ELR (cell line): ENCODE data around the gene TALDO1.

Source experiments
- DNase-seq: peaks from one replicate; pipeline ENCODE4 v3.0.0-alpha.2; 2015; ENCODE audit warnings: low read depth

The TALDO1 gene

DNA sequence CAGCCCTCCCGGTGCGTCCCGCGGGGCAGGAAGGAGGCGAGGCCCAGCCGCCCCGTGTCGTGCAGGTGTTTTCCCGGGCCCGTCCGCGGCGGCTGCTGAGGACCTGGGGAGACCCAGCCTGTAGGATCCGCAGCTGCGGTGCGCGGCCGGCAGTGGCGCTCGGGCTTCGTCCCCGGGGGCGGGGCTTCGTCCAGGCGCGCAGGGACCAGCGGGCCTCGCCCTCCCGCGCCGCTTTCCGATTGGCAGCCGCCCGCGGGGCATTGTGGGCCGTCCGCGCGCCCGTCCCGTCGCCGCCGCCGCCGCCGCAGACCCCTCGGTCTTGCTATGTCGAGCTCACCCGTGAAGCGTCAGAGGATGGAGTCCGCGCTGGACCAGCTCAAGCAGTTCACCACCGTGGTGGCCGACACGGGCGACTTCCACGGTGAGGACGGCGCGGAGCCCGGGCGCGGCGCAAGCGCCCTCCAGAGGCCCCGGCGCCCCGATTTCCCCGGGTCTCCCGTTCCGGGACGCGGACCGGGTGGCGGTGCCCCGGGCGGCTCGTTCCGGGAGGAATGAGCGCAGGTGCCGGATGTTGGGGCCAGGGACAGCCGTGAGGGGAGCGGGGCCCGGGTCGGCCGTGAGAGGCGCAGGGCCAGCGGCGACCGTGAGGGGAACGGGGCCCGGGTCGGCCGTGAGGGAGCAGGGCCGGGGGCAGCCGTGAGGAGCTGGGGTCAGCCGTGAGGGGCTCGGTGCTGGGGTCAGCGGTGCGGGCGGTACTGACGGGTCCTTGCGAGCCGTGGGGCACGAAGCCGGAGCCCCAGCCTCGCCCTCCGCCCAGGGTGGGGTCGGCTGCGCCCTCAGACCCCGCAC, at the start of gene TALDO1:
TSS of gene TALDO1 (plus strand) at position 307 of the 849 bp plus-strand sequence. CDS start at position 325, 18 bp downstream.
- peak; percentile 90 for DNase-seq

DNA sequence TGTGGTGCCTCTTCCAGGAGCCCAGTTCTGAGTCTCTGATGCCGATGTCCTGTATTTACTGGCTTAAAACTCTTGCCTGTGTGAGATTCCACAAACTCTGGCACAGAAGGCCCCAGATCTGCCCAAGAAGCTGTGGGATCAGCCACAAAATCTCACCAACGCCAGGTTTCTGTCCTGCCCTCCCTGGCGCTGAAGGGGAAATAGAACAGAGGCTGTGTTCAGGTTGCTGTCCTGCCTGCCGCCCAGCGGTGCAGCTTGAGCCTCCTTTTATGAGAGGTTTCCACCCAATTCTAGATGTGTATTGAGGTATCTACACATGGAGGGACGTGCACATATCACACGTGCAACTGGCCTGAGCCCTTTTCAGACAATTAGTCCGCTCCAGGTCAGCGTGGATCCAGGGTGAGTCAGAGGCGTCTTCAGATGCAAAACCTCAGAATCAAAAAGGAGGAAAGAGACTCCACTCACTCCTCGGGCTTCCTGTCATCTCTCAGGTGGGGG, 49.4 kb upstream of the TALDO1 start:
- peak; percentile 88 for DNase-seq

DNA sequence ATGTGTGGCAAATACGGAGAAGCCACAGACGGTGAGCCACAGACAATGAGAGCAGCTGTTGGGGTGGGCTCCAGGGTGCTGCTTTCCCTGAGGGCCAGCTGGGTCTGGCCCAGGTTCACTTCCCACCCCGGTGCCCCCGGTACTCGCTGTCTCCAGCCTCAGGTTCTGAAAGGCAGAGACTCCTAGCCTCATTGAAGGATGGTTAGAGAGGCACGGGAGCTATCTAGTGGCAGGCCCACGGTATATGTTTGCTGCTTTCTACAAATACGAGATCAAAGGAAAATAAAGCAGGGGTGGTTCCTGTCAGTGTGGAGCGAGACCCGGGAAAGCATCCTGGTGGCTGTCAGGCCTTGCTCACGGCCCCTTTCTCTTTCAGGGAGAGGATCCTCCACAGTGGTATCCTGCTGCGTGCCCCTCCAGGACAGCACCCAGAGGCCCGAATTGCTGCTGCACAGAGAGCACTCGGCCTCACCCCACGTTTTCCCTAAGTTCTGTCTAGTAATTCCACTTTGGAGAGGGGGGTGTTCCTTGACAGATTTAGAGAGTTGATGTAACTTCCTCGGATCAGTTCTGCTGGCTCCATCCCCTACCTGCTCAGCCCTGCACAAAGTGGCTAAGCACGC, 48.7 kb upstream of the TALDO1 start:
- no peak for DNase-seq

DNA sequence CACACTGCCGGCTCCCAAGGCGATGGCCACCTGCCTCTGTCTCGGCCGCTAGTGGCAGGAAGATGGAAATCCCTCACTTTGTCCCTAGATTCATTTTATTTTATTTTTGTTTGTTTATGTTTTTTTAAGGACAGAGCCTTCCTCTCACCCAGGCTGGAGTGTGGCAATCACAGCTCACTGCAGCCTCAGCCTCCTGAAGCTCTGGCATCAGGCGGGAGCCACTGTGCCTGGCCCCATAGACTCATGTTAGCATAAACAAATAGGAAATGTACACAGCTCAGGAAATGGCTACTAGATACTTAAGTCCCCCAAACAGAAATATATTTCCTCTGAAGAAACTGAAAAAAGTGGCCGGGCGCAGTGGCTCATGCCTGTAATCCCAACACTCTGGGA, 48.2 kb upstream of the TALDO1 start:
- no peak for DNase-seq

DNA sequence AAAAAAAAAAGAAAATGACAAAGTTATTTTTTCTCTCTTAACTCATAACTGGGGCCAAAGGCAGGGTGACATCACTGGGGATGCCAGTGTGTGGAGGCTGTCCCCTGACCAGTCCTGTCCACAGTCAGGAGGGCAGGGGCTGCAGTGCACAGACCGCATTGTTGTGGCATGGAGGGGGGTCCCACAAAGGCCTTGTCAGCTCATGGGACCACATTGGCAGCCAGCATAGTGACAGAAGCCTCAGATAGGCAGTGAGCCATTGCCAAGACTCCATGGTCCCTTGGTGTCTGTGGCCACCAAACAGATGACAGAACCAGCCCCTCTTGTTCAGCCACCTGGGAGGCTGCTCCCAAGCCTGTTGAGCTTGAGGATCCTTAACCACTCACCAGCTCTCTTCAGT, 47.5 kb upstream of the TALDO1 start:
- no peak for DNase-seq

DNA sequence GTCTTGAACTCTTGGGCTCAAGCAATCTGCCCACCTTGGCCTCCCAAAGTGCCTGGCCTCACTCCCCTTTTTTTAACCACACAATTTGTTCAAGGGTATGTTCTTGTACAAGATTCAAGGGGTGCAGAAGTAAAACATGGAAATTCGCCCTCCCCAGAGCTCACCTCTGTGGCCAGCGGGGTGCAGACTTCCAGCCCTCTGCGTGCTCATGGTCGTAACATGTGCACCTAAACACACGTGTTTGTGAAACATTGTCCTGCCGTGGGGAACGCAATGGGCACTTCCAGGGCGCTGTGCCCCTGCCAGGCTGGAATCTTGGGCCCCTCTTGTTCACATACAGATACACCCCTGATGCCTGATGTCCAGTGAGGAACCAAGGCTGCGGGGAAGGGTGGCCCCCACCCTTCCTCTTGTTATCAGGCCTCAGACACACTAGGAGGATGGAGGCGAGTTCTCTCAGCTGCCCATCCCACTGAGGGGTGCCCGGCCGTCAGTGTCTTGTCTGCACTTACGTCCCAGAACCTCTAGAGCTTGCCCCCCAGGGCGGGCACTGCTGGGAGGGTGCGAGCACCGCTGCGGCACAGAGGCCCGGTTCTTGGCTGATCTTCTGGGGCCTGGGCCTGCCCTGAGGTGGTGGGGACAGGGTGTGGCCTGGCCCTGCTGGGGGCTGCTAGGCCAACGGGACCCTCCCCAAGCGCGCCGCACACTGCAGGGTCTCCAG, 45.4 kb upstream of the TALDO1 start:
- DNase-seq, result no peak

DNA sequence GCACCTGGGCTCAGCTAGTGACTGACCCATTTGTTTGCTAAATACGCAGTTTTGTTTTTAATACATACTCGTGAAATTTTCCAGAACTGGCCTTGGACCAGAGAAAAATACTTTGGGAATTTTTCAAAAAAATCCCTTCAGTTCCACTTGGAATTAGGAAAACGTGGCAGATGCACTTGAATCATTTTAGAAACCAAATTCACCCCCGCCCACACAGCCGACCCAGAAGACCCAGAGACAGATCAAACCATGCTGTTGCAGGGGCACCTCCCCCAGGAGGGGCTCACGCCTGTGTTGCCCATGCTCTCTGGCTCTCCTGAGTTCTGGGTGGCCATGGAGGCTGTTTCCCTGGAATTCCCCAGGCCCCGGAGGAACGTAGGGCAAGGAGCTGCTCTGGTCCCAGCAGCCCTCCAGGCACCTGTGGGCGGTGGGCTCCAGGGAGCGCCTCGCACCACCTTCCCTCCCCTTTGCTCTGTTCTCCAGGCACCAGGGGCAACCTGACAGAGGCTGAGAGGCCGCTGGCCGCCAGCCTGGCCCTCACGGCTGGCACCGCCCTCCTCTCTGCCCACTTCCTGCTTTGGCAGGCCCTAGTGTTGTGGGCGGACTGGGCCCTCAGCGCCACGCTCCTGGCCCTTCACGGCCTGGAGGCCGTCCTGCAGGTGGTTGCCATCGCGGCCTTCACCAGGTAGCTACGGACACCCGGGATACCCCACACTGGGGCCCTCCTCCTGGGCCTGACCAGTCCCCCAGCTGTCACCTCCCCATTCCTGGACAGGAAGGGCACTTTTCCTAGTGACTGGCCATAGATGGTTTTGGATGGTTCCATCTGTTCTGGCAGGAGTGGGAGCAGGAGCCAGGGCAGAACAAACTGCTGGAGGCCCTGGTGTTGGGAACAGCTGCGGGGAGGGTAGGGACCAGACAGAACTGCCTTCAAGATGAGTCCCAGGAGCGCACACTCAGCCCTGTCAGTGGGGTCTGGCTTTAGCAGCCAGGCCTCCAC, 44.5 kb upstream of the TALDO1 start:
- DNase-seq, result no peak

DNA sequence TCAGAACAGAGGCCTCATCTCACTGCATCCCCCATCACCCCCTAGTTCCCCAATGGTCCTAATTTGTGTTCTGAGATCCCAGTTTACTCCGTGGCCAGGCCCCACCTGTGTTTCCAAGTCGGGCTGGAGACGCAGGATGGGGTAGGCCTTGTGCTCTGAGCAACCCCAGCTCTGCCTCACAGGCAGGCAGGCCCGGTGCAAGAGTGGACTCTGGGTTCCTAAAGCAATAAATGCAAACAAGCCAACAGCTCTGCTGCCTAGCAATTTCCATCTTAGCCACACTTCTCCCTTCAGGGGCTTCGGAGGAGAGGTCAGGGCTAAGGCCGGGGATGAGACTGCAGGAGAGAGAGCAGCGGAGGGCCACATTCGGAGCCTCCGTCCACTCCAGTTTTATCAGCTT, 43.8 kb upstream of the TALDO1 start:
- DNase-seq, result no peak

DNA sequence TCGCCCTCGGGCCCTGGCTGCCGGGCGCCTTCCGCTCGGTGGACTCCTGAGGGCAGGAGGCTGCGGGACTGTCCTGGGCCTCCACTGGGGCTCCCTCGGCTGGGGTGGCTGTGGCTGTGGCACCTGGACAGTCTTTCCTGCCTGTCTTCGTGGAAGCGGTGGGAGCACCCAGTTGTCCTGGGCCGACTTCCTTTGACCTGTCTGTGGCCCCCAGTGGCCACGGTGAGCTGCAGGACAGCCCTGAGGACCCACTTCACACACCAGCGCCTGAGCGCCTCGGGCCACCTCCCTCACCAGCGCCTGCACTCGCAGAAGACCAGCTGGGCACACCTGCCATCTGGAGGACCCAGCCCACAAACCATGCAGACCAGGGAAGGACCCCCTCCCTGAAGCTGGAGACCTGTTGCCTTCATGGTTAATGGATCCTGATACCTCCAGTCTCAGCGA, 43.0 kb upstream of the TALDO1 start:
- no peak for DNase-seq

DNA sequence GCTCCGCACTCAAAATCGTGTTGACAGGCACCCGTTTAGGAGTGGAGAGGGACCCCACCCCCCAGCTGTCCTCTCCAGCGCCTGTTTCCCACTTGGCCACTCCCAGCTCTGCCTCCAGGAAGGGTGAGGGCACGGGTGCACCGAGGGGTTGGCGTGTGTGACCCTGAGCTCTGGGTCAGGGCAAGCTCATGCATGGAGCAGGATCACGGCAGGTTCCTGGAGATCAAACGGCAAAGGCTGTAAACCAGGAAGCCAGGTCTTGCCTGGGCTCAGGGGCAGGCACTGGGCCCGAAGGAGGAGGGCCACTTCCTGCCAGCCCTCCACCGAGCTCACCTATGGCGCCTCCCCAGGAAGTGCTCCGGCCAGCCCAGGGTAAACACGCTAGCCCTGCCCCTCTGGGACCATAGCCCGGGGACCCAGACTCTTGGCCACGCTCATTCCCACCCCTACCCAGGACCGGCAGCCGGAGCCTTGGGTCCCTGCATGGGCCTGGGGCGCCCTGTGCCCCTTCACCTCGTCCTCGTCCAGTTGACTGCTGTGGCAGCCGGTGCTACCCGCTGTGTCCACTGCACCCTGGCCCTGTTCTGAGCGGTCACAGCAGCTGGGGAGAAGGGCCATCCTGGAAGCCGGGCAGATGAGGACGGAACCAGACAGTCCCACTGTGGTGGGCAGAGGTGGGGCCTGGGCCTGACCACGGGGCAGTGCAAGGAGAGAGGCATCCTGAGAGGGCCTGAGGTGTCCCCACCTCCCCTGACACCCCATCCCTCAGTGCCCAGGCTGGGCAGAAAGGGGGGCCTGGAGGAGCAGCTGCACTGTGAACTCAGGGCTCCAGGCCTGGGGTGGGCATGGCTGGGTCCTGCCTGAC, 42.3 kb upstream of the TALDO1 start:
- DNase-seq, result no peak

DNA sequence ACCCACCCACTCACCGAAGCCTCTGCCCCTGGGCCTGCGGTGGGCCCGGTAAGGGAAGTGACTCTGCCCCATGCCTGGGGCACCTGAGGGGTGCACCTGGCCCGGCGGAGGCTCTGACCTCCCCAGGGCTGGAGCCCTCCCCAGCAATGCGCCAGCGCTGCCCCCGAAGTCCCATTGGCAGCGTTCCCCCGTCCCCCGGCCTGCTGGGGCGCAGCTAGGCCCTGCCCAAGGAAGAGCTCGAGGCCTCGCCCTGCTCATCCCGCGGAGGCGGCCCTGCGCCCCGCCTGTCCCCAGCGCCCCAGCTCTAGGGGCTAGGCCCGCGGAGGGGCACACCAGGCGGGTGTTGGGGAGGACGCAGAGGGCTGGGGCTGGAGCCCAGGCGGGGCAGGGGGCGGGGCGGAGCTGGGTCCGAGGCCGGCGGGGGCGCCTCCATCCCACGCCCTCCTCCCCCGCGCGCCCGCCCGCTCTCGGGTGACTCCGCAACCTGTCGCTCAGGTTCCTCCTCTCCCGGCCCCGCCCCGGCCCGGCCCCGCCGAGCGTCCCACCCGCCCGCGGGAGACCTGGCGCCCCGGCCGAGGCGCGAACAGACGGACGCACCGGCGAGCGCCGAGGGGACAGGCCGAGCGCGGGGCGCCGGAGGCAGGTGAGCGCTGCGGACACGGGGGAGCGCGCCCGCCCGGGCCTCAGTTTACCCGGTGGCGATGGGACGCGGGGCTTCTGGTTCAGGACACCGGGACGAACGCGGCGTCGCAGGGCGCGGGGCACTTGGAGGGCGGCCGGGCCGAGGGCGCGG, 41.4 kb upstream of the TALDO1 start, which contains the start of gene EPS8L2:
TSS of gene EPS8L2 (plus strand) at position 586 of the 793 bp plus-strand sequence. CDS start 3,177 bp downstream, outside the sequence.
- no peak for DNase-seq

DNA sequence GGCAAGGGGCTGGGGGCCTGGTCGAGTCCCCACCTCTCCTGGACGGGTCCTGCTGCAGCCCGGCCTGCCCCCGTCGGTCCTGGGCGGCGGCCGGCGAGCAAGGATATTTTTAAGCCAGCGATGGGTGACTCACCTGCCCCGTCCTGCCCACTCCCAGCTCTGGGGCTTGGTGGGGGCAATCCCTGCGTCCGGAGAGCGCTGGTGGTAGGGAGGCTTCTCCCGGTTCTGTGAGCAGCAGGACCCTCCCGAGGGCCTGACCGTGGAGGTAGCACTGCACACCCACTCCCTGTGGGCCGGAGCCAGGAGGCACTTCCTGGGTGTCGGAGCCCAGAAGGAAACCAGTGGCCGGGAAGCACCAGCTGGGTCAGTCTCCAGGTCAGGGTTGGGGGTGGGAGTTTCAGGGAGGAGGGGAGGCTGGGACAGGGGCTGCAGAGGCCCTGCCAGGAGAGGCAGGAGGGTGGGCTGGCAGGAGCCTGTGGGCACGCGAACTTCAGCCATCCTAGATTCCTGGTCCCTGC, 40.8 kb upstream of the TALDO1 start:
- peak; percentile 71 for DNase-seq

DNA sequence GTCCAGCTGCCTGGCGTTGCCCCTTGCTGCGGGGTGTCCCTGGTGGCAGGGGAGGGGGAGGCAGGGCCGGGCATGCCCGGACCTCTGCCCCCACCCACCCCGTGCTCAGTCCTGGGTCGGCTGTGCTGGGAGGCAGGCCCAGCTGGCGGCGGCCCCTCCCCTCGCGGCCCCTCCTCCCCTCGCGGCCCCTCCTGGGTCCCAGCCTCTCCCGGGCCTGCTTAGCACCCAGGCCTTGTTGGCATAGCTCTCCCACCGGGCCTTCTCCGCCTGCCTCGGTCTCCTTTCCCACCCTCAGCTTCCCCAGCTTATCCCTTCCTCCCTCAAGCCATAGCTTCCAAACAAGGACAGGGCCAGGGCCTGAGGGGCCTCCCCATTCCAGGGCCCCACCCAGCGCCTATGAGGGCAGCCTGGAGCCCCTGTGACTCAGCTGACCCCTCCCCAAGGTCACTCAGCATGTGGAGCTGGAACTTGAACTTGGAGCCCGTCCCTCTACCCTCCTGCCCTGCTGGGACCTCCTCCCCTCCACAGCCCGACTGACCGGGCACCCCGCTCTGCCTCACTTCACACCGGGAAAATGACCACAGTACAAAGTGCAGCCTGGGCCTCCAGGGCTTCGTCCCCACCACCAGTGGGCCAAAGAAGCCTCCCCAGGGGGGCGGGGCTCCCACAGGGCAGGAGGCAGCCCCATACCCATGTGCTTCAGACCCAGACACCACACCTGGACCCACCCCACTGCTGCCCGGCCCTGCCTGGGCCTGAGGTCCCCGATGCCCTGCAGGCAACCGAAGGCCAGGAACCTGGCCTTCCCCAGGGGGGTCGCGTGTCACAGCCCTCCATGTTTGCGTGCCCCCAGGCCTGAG, 40.1 kb upstream of the TALDO1 start:
- DNase-seq, result peak; percentile 48

DNA sequence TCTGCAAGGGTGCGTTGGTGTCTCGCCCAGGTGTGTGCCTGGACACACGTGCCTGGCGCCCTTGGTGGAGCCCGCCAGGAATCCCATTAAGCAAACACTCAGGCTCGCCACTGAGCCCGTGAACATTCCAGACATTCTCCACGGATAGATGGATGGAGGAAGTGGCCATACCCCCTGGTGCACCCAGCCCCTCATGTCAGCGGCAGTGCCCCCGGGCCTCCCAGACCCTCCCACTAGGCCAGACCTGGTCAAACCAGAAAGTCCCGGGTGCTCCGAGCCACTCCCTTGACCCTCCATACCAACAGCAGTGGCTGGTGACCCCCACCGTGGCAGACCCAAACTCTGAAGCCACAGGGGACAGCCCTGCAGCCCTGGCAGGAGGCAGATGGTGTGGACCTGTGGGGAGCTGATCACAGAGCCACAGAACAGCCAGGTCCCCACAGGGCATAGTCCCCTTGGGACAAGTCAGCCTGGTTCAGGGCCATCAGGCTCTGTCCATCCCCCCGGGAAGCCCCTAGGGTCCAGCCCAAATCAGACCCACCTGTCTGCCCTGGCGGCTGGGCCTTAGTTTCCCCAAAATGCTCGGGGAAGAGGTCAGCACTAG, 39.3 kb upstream of the TALDO1 start:
- DNase-seq, result no peak

DNA sequence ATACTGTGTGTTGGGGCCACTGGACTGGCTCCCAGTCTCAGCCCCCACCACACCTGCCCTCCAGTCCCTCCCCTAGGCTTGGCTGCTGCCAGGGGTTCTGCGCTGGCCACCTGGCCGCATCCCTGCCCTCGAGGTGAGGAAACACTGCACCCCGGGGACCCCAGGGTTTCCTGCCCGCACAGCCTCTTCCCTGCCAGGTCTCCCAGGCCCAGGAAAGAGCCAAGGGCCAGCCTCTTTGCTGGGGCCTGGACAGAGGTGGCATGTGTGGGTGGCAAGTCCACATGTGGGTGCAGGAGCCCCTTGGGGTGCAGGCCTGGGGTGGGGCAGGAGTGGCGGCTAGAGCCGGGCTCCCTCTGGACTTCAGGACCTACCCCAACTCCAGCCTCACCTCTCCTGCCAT, 38.8 kb upstream of the TALDO1 start:
- DNase-seq, result no peak

DNA sequence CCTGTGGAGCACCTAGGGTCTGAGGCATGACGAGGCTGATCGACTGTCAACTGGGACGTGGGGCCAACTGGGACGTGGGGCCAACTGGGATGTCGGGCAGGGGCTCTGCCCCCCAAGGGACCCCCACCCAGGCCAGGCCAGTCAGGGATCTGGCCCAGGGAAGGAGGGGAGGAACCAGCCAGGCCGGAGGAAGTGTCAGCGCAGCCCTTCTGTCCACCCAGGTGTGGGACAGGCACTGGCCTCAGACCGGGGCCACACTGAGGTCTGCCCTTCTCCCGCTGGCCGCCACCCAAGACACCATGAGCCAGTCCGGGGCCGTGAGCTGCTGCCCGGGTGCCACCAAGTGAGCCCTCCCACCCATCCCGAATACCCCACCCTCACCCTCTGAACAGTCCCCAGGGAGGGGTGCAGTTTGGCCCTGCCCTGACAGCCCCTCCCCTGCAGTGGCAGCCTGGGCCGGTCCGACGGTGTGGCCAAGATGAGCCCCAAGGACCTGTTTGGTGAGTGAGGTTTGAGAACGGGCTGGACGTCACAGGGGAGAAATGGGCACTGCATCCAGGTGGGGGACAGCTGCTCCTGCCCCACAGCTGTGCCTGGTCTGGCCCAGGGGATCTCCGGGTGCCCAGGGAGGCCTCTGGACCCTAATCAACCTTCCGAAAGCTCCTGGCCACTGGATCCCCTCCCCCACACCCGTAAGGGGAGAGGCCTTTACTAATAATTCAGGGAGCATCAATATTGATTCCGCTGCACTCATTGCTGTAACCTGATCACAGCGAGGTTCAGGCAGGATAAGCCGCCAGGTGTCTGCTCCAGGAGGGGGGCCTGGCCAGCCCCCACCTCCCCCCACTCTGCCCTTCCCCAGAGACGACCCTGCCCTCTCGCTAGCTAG, 37.9 kb upstream of the TALDO1 start:
- no peak for DNase-seq

DNA sequence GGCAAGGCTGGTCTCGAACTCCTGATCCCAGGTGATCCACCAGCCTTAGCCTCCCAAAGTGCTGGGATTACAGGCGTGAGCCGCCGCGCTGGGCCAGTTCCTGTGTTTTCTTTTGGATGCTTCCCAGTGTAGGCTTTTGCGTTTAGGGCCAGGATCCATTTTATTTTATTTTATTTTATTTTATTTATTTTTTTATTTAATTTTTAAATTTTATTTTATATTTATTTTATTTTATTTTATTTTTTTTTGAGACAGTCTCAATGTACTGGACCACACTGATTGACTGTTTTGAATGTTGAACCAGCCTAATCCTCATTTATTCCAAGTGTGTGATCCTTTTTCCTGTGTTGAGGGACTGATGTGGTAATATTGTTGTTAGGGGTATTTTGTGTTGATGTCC, 32.8 kb upstream of the TALDO1 start:
- no peak for DNase-seq
